Measurements from ENCODE around the gene LCE6A. TPM values are rescaled to one million over a fixed set of nuclear protein-coding genes. Genes with fewer than 3 reads are reported as not detected.

Gene LCE6A
- total RNA-seq, 1 donor from 2014 or later, result not detected

- POLR2A ChIA-PET, result no interaction called here
- Mint-ChIP-seq H3K4me3 (no peak overlapping the region), H3K36me3 (ENCODE audit: low read depth) (no peaks in the 10 kb centered on the region), H3K4me1 (no peaks in the 10 kb centered on the region), H3K27me3 (peaks cover 4% of the 10 kb centered on the region), H3K27ac (no peak overlapping the region), H3K9me3 (peaks cover 4% of the 10 kb centered on the region)
- ATAC-seq (ENCODE audit: low read depth) (no peak), DNase-seq (no peak)
- no peak for TF ChIP-seq CTCF (IDR thresholded peaks at IDR 0.05)
- CTCF ChIA-PET, result no interaction called here
- intact Hi-C loops (cut with micrococcal nuclease), result no loop called here
Observed at GRCh38 chr1:152811050-152811449, 31.6 kb upstream of the LCE6A start.

- no peak for ATAC-seq (ENCODE audit: low read depth)
- peaks cover 4% of the 10 kb centered on the region for H3K9me3 Mint-ChIP-seq
Observed at GRCh38 chr1:152811671-152812070, 31.0 kb upstream of the LCE6A start, which contains the start of gene LCE1B. Gene LCE1B, plus strand, starts transcription at chr1:152811971. Its CDS starts 476 bp downstream, at chr1:152812447.

GRCh38 chr1:152817309-152817708, 25.3 kb upstream of the LCE6A start:
- POLR2A ChIA-PET, result no interaction called here
- H3K36me3 Mint-ChIP-seq (ENCODE audit: low read depth), result no peaks in the 10 kb centered on the region
- no peak for TF ChIP-seq CTCF (IDR thresholded peaks at IDR 0.05)
- CTCF ChIA-PET, result no interaction called here
- peaks cover 4% of the 10 kb centered on the region for H3K4me1 Mint-ChIP-seq
- ATAC-seq (ENCODE audit: low read depth) (no peak), DNase-seq (no peak)
- H3K27ac Mint-ChIP-seq, result no peak overlapping the region
- H3K4me3 Mint-ChIP-seq, result no peak overlapping the region
- intact Hi-C loops (cut with micrococcal nuclease), result no loop called here
- no peaks in the 10 kb centered on the region for H3K27me3 Mint-ChIP-seq
- no peaks in the 10 kb centered on the region for H3K9me3 Mint-ChIP-seq

More at GRCh38 chr1:152811671-152812070, 31.0 kb upstream of the LCE6A start, which contains the start of gene LCE1B:
- POLR2A ChIA-PET, result no interaction called here
- TF ChIP-seq CTCF (IDR thresholded peaks at IDR 0.05), result no peak
- Mint-ChIP-seq H3K4me1 (no peaks in the 10 kb centered on the region), H3K27me3 (peaks cover 4% of the 10 kb centered on the region), H3K4me3 (no peak within 1 kb of the TSS), H3K36me3 (ENCODE audit: low read depth) (no peaks in the 10 kb centered on the region), H3K27ac (no peak within 1 kb of the TSS)
- intact Hi-C loops (cut with micrococcal nuclease), result no loop called here
- no peak for DNase-seq
- CTCF ChIA-PET, result no interaction called here

GRCh38 chr1:152823294-152823693, 19.4 kb upstream of the LCE6A start:
- ChIA-PET CTCF (no interaction called here), POLR2A (no interaction called here)
- Mint-ChIP-seq H3K4me1 (peaks cover 4% of the 10 kb centered on the region), H3K27ac (no peak overlapping the region), H3K4me3 (no peak overlapping the region), H3K9me3 (no peaks in the 10 kb centered on the region), H3K27me3 (peaks cover 16% of the 10 kb centered on the region), H3K36me3 (ENCODE audit: low read depth) (no peaks in the 10 kb centered on the region)
- no peak for DNase-seq
- intact Hi-C loops (cut with micrococcal nuclease), result no loop called here
- no peak for TF ChIP-seq CTCF (IDR thresholded peaks at IDR 0.05)
- ATAC-seq (ENCODE audit: low read depth), result no peak

- no peak for DNase-seq
- intact Hi-C loops (cut with micrococcal nuclease), result no loop called here
- no peaks in the 10 kb centered on the region for H3K9me3 Mint-ChIP-seq
- H3K4me3 Mint-ChIP-seq, result no peak overlapping the region
- peaks cover 4% of the 10 kb centered on the region for H3K4me1 Mint-ChIP-seq
- ChIA-PET CTCF (no interaction called here), POLR2A (no interaction called here)
- no peak overlapping the region for H3K27ac Mint-ChIP-seq
- peaks cover 22% of the 10 kb centered on the region for H3K27me3 Mint-ChIP-seq
- no peak for TF ChIP-seq CTCF (IDR thresholded peaks at IDR 0.05)
- no peak for ATAC-seq (ENCODE audit: low read depth)
- H3K36me3 Mint-ChIP-seq (ENCODE audit: low read depth), result no peaks in the 10 kb centered on the region
Observed at GRCh38 chr1:152824964-152825363, 17.7 kb upstream of the LCE6A start.
